GM23248 (cell line): Measurements from ENCODE around the gene CD93. TPM values are rescaled to one million over a fixed set of nuclear protein-coding genes. Genes with fewer than 3 reads are reported as not detected.

ENCODE experiments used
- DNase-seq: peaks from one replicate; pipeline ENCODE4 v3.0.0-alpha.2; 2015
- H2AFZ ChIP-seq: fragments of 200-600 bp; sonication (generic); 2 replicates; pipeline ENCODE4 v1.6.1; 2016; ENCODE audit warnings: antibody characterized with exemption
- H3F3A ChIP-seq: fragments of 200-600 bp; sonication (generic); 2 replicates; pipeline ENCODE4 v1.6.1; 2016; ENCODE audit warnings: mild to moderate bottlenecking, antibody characterized with exemption, mixed run types; ENCODE audit not compliant: insufficient read depth
- H3K27ac ChIP-seq: fragments of 200-600 bp; sonication (generic); 2 replicates; pipeline ENCODE4 v1.5.1; 2016; ENCODE audit warnings: mild to moderate bottlenecking
- H3K27me3 ChIP-seq: fragments of 200-600 bp; sonication (generic); replicated peaks from 2 replicates; pipeline ENCODE4 v1.6.1; 2016; ENCODE audit warnings: mild to moderate bottlenecking; ENCODE audit not compliant: insufficient read depth
- H3K36me3 ChIP-seq: fragments of 200-600 bp; sonication (generic); 2 replicates; pipeline ENCODE4 v1.6.1; 2016; ENCODE audit warnings: low read depth, mild to moderate bottlenecking
- H3K4me1 ChIP-seq: fragments of 200-600 bp; sonication (generic); 2 replicates; pipeline ENCODE4 v1.6.1; 2016; ENCODE audit warnings: mild to moderate bottlenecking; ENCODE audit not compliant: insufficient read depth
- H3K4me2 ChIP-seq: fragments of 200-600 bp; sonication (generic); one replicate; pipeline ENCODE4 v1.6.1; 2016; ENCODE audit warnings: mild to moderate bottlenecking; ENCODE audit not compliant: unreplicated experiment
- H3K4me3 ChIP-seq: fragments of 200-600 bp; sonication (generic); 2 replicates; pipeline ENCODE4 v1.5.1; 2016; ENCODE audit warnings: mild to moderate bottlenecking
- H3K79me2 ChIP-seq: fragments of 200-600 bp; sonication (generic); 2 replicates; pipeline ENCODE4 v1.6.1; 2016; ENCODE audit warnings: mild to moderate bottlenecking; ENCODE audit not compliant: insufficient read depth
- H3K9ac ChIP-seq: fragments of 200-600 bp; sonication (generic); 2 replicates; pipeline ENCODE4 v1.6.1; 2016; ENCODE audit warnings: mild to moderate bottlenecking
- H3K9me2 ChIP-seq: fragments of 200-600 bp; sonication (generic); 2 replicates; pipeline ENCODE4 v1.6.1; 2016; ENCODE audit warnings: mixed run types, mild to moderate bottlenecking, moderate library complexity; ENCODE audit not compliant: insufficient read depth
- H3K9me3 ChIP-seq: fragments of 200-600 bp; sonication (generic); one replicate; pipeline ENCODE4 v1.6.1; 2017; ENCODE audit warnings: low read depth
- H4K20me1 ChIP-seq: fragments of 200-600 bp; sonication (generic); 2 replicates; pipeline ENCODE4 v1.6.0; 2016; ENCODE audit not compliant: insufficient read depth
- EZH2 ChIP-seq: fragments of 200-600 bp; sonication (generic); IDR thresholded peaks from 2 replicates; pipeline ENCODE4 v1.6.1; 2018; ENCODE audit warnings: antibody characterized with exemption, mild to moderate bottlenecking; ENCODE audit not compliant: insufficient read depth, poor library complexity, severe bottlenecking
- EZH2phosphoT487 ChIP-seq: fragments of 200-600 bp; sonication (generic); IDR thresholded peaks from 2 replicates; pipeline ENCODE4 v1.6.1; 2018; ENCODE audit warnings: antibody characterized with exemption, moderate library complexity, mild to moderate bottlenecking, low read depth; ENCODE audit not compliant: insufficient read depth
- WGBS, 2 experiments: methylation state at CpG; one replicate each; pipeline ENCODE4 v1.1.6; 2015 to 2017; ENCODE audit warnings: low lambda C conversion rate in 2 of 2, low coverage in 1 of 2; ENCODE audit errors: missing lambda C conversion rate in 2 of 2; 5-methylcytosine and 5-hydroxymethylcytosine counted together
- in situ Hi-C: fragments of 300-500 bp; cut with MboI; formaldehyde crosslinking; loops from 2 replicates; pipeline ENCODE4 v1.15.0; 2020
- polyA plus RNA-seq: library from polyadenylated mRNA; unstranded; fragments of >200 nt; fragmentation: Nextera tagmentation; extraction: Ambion mirVana; gene quantifications from 2 replicates; pipeline ENCODE4 v1.2.1, GENCODE V29; 2016
- total RNA-seq: library from RNA; depleted of rRNA; stranded (reverse); fragments of >200 nt; shearing (Covaris generic); gene quantifications from 2 replicates; pipeline ENCODE4 v1.2.3, GENCODE V29; 2014

The CD93 gene
- total and polyA plus RNA-seq, 2 experiments from 2014 or later, result 0.03 TPM; not detected in 1

DNA sequence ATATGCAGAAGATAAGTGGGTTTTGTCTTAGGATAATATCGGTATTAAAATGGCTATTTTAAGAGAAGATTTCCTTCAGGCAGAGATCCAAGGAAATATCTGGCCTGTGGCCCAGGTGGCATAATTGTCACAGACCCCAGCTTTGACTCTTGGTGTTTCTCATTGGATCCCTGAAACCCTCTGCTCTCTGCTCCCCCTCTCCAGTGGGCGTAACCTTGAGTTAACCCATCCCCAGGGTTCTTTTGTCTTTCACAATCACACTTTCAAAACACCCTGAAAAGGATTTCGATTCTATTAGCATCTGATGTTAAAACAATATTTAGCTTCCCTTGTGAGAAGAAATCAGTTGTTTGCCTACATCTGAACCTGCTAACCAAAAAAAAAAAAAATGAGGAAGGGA, 43.9 kb downstream of the CD93 start:
- DNase-seq, result no peak
- Histone ChIP-seq H3K9me2 (no peaks in the 10 kb centered on the region), H3K4me1 (peaks cover 10% of the 10 kb centered on the region; the same call in 1 of the 2 replicates), H3F3A (peaks cover 21% of the 10 kb centered on the region), H3K27ac (no peak overlapping the region), H3K9ac (no peak overlapping the region), H3K36me3 (no peaks in the 10 kb centered on the region), H3K27me3 (peaks cover 26% of the 10 kb centered on the region), H3K4me2 (no peak overlapping the region), H3K4me3 (no peak overlapping the region), H3K79me2 (peaks cover 1% of the 10 kb centered on the region; the same call in 1 of the 2 replicates), H2AFZ (no peak overlapping the region), H4K20me1 (no peaks in the 10 kb centered on the region), H3K9me3 (no peaks in the 10 kb centered on the region)
- in situ Hi-C loops, result no loop called here
- 27 to 37% methylated on average over 3 of the region's 3 CpGs for WGBS, 2 experiments
- TF ChIP-seq EZH2 (no peak), EZH2phosphoT487 (no peak)

DNA sequence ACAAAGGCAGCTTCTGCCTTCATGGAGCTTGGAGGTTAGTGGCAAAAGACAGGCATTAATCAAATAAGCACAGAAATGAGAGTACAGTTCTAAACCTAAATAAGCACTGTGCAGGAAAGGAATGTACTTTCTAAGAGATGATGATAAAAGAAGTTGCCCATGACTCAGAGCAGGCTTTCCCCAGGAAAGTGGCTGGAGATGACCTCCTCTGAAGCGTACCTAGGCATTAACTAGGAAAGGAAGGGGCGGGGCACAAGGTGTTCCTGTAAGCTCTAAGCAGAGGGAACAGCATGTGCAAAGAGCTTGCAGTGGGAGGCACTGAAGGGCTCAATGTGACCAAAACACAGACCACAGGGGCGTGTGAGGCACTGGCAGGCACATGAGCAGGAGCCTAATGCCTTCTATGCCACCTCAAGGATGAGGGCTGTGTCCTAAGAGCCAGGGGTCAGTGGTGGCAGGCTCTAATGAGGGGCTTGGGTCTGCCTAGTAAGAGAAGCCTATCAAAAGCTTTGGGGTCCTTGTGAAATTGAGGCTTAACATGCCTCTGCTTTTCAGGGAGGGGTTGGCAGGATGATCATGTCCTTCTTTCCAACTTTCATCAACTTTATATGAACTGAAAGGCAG, 46.1 kb downstream of the CD93 start:
- DNase-seq, result no peak
- no peak overlapping the region for H3K9ac ChIP-seq
- no peaks in the 10 kb centered on the region for H3K9me2 ChIP-seq
- 78 to 79% methylated on average over 3 of the region's 3 CpGs for WGBS, 2 experiments
- no peaks in the 10 kb centered on the region for H3K79me2 ChIP-seq
- H3K27ac ChIP-seq, result no peak overlapping the region
- no peaks in the 10 kb centered on the region for H3K36me3 ChIP-seq
- H3F3A ChIP-seq, result peaks cover 2% of the 10 kb centered on the region; the same call in 1 of the 2 replicates
- H3K4me3 ChIP-seq, result no peak overlapping the region
- no peaks in the 10 kb centered on the region for H3K9me3 ChIP-seq
- H2AFZ ChIP-seq, result no peak overlapping the region
- TF ChIP-seq EZH2phosphoT487 (no peak), EZH2 (no peak)
- H3K27me3 ChIP-seq, result peaks cover 30% of the 10 kb centered on the region
- H4K20me1 ChIP-seq, result no peaks in the 10 kb centered on the region
- in situ Hi-C loops, result no loop called here
- no peaks in the 10 kb centered on the region for H3K4me1 ChIP-seq
- H3K4me2 ChIP-seq, result no peak overlapping the region

- no peaks in the 10 kb centered on the region for H4K20me1 ChIP-seq
- no peak overlapping the region for H3K9ac ChIP-seq
- no peak overlapping the region for H3K27ac ChIP-seq
- H3K4me3 ChIP-seq, result no peak overlapping the region
- no peaks in the 10 kb centered on the region for H3K36me3 ChIP-seq
- H3K79me2 ChIP-seq, result no peaks in the 10 kb centered on the region
- WGBS, 2 experiments, result 78 to 79% methylated on average over 5 of the region's 5 CpGs
- H3K9me3 ChIP-seq, result no peaks in the 10 kb centered on the region
- in situ Hi-C loops, result no loop called here
- TF ChIP-seq EZH2 (no peak), EZH2phosphoT487 (no peak)
- no peak for DNase-seq
- no peaks in the 10 kb centered on the region for H3K4me1 ChIP-seq
- peaks cover 30% of the 10 kb centered on the region for H3K27me3 ChIP-seq
- no peak overlapping the region for H3K4me2 ChIP-seq
- no peaks in the 10 kb centered on the region for H3K9me2 ChIP-seq
- H3F3A ChIP-seq, result no peaks in the 10 kb centered on the region
- no peak overlapping the region for H2AFZ ChIP-seq
These were observed 46.8 kb downstream of the CD93 start for GRCh38 chr20:23039136-23039875.

GRCh38 chr20:23037017-23037481, 49.1 kb downstream of the CD93 start:
- in situ Hi-C loops, result no loop called here
- Histone ChIP-seq H3K9me2 (no peaks in the 10 kb centered on the region), H3F3A (no peaks in the 10 kb centered on the region), H3K4me2 (no peak overlapping the region), H2AFZ (no peak overlapping the region), H3K36me3 (no peaks in the 10 kb centered on the region), H4K20me1 (no peaks in the 10 kb centered on the region), H3K4me3 (no peak overlapping the region), H3K27ac (no peak overlapping the region), H3K9ac (no peak overlapping the region), H3K79me2 (no peaks in the 10 kb centered on the region), H3K9me3 (no peaks in the 10 kb centered on the region), H3K4me1 (no peaks in the 10 kb centered on the region), H3K27me3 (peaks cover 42% of the 10 kb centered on the region)
- WGBS, 2 experiments, result 19 to 25% methylated on average over 3 of the region's 3 CpGs
- no peak for DNase-seq
- TF ChIP-seq EZH2phosphoT487 (no peak), EZH2 (no peak)
